Occipital lobe (tissue), 2 donors: ENCODE data around the gene DOCK7. TPM values are rescaled to one million over a fixed set of nuclear protein-coding genes. Genes with fewer than 3 reads are reported as not detected.
A peak's percentile ranks its signal among the peaks of the same experiment; 100 is the strongest.

Source experiments
- DNase-seq: peaks from one replicate; lab custom pipeline; 2025; lab: John Stamatoyannopoulos, UW
- total RNA-seq: library from RNA; depleted of rRNA; stranded (reverse); fragments of >200 nt; gene quantifications from one replicate; pipeline ENCODE4 v1.2.3, GENCODE V29; 2014

Gene DOCK7
- total RNA-seq, 1 donor from 2014 or later: 224 TPM

DNA sequence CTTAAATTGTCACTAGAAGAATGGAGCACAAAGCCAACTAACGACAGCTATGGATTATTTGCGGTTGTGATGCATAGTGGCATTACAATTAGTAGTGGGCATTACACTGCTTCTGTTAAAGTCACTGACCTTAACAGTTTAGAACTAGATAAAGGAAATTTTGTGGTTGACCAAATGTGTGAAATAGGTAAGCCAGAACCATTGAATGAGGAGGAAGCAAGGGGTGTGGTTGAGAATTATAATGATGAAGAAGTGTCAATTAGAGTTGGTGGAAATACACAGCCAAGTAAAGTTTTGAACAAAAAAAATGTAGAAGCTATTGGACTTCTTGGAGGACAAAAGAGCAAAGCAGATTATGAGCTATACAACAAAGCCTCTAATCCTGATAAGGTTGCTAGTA, 237.9 kb downstream of the DOCK7 start:
- no peak for DNase-seq

DNA sequence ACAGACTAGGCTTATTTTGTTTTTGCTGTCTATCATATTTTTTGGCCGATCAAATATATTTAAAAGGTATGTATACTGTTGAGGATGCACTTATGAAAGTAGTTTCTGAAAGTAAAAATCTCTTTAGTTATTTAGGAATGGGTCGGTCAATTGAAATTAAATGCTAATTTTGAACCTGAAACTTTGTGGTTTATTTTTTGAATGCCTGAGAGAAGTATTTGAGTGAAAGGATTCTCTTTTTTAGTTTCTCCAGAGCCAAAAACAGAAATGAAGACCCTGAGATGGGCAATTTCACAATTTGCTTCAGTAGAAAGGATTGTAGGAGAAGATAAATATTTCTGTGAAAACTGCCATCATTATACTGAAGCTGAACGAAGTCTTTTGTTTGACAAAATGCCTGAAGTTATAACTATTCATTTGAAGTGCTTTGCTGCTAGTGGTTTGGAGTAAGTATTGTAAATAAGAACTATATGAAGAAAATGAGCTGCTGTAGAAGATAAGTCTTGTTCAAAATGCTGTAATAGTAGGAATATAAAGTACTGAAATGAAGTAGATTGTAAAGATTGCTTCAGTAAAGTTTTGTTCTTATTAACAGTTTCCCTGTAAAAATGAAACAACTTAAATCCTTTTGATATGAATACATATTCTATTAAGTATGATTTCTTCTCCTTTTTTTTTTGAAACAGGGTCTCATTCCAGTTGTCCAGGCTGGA, 239.8 kb downstream of the DOCK7 start:
- no peak for DNase-seq

DNA sequence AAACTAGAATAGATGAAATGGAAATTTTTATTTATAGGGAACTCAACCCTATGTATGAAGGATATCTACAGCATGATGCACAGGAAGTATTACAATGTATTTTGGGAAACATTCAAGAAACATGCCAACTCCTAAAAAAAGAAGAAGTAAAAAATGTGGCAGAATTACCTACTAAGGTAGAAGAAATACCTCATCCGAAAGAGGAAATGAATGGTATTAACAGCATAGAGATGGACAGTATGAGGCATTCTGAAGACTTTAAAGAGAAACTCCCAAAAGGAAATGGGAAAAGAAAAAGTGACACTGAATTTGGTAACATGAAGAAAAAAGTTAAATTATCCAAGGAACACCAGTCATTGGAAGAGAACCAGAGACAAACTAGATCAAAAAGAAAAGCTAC, 243.5 kb downstream of the DOCK7 start:
- no peak for DNase-seq

DNA sequence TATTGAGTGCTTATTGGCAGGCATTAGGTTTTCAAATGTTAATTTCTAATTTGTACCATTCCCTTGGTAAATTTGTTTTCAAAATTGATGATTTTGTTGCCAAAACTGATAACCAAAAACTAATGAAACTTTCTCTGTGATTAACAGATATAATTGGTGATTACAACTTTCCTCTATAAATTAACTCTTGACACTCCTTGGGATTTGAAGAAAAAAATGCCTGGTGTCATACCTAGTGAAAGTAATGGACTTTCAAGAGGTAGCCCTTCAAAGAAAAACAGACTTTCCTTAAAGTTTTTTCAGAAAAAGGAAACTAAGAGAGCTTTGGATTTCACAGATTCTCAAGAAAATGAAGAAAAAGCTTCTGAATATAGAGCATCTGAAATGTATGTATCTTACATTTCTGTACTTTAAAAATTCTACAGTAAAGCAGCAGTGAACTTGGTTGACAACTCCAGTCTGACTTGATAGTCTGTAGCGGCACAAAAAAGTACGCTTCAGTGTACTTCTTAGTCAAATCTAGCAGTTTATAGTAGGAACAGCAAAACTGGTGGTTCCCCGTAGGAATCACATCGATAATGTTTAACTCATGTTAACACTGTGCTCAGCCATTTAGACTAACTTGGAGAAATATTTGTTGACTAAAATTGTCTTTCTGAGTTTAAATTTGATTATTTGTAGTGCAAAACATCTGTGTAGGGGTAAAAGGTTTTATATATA, 248.4 kb downstream of the DOCK7 start:
- DNase-seq: no peak

DNA sequence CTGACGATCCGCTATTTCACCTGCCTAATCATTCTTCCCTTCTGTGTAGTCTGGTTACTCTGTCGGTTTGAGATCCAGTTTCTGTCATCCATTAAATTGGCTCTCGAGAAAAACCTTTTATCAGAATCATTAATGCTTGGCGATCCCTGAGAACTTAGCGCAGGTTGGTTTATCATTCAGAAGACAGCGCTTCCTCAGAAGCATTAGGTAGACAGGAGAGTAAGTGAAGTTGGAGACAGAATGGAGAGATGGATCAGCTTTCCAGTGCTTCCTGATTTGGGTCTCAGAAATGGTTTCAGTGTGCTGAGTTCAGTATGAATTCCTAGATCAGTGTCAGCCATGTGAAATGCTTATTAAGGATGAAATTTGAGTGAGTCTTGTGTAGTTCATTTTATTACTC, 250.0 kb downstream of the DOCK7 start:
- DNase-seq: no peak

DNA sequence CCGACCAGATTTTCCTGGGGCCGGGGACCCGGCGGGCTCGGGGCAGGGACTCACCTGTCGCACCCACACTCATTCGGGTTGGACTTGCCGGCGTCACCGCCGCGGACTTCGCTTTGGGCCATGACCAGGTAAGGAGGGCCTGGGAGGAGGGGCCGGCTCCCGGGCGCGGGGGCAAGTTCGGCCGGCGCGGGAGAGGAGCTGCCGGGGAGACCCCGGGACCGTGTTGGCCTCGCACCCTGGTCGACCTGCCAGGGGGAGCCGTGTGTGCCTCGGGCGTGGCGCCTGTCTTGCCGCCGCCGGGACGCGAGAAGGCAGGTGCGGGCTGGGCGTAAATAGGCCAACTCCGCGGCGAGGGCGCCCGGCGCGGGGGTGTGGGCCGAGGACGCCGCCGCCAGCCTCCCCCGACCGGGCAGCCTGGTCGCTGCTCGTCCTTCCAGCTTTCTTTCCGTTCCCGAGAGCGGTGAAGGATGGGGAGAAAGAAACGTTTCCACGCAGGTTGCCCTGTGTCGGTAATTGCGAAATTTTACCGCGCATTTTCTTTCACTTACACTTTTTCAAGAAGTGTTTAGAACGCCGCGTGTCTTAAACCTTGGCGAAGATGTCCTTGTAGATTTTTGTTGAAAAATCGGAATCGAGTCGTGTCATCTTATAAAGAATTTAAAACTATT, 250.8 kb downstream of the DOCK7 start:
- DNase-seq: no peak

DNA sequence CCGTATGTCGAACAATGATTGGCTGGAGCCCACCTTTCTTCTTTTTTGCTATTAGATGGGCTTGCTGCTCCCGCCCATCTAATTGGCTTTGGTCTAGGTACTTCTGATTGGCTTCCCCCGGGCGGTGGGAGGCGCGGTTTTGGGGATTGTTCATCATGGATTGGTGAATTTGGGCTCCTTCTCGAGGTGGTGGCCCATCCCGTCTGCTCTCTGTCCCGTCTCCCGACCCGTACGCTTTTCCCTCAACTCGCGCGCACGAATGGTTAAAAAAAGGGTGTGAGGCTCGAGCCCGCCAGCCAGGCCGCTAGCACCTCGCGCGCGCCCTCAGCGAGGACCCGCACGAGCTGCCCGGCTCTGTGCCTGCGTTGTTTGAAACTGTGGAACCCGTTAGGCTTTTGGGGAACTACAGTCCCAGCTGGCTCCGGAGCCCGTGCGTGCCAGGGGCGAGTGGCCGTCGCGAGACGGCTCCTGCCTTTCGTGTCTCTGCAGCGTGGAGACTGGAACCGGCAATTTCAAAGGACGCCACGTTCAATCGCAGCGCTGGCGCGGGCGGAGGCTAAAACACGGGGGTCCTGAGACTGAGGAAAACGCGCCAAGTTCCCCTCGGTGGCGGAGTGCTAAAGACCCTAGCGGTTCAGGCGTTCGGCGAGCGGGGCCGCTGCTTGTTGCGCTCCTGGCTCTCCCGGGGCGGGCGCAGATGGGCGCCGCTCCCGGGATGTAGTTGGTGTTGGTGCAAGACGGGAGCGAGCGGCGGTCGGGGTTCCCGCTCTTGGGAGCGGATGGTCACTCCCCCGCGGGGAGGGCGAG, 251.5 kb downstream of the DOCK7 start, which contains the start of gene USP1:
Gene USP1, plus strand, starts transcription at position 584 of the 807 bp plus-strand sequence. CDS start 2,819 bp downstream, outside the sequence.
- peak; percentile 100 for DNase-seq

DNA sequence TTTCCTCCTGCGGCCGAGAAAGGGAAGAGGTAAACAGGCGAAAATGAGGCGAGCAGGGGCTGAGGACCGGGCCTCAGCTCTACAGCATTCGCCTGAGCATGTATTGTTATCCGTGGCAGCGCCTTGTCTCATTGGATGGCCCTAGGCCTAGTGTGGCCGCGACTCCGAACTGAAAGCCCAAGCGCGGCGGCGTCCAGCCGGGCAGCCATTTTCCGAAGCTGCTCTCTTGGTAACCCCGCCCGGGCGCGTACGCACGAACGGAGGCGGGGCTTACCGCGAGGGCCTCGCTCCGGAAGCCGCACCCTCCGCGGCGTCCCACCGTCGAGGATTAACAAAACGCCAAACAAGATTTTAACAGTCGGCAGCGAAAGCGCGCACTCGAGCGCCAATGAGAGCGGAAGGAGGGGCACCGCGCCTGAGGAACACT, 252.1 kb downstream of the DOCK7 start:
- DNase-seq: peak; percentile 100

DNA sequence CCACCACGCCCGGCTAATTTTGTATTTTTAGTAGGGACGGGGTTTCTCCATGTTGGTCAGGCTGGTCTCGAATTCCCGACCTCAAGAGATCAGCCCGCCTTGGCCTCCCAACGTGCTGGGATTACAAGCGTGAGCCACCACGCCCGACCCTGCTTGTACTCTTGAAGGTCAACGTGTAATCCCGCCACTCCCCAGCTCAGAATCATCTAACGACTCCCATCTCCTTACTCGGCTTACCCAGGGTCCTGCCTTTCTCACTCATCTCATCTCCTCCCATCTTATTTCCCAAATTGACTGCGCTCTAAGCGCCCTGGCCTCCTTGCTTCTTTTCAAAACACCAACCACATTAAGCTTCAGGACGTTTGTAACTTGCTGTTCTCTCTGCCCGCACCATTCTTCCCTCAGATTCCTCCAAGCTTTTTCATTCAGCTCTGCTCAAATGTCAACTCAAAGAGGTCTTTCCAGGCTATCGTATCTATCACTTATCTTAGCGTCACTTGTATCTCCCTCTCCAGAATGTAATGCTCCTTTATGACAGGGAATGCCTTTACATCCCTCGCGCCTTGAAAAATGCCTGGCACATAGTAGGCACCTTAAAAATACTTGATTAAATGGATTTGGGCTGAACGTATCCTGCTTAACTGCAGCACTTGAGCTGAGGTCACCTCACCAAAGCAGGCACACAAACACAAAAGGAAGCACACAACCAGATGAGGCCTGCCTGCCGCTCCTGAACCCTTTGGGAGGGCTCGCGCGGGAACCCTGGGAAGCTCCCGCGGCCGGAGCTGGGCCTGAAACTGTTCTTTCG, 252.8 kb downstream of the DOCK7 start:
- no peak for DNase-seq

DNA sequence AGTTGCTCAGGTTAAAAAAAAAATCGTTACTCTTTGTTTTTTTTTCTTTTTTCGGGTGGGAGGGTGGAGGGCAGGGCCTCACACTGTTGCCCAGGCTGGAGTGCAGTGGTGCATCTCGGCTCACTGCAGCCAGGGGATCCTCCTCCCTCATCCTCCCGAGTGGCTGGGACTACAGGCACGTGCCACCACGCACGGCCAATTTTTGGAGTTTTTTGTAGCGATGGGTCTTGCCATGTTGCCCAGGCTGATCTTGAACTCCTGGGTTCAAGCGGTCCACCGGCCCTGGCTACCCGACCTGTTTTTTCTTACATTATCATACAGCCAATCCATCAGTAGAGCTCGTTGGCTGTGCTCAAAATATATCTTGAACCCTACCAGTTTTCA, 253.6 kb downstream of the DOCK7 start:
- no peak for DNase-seq

DNA sequence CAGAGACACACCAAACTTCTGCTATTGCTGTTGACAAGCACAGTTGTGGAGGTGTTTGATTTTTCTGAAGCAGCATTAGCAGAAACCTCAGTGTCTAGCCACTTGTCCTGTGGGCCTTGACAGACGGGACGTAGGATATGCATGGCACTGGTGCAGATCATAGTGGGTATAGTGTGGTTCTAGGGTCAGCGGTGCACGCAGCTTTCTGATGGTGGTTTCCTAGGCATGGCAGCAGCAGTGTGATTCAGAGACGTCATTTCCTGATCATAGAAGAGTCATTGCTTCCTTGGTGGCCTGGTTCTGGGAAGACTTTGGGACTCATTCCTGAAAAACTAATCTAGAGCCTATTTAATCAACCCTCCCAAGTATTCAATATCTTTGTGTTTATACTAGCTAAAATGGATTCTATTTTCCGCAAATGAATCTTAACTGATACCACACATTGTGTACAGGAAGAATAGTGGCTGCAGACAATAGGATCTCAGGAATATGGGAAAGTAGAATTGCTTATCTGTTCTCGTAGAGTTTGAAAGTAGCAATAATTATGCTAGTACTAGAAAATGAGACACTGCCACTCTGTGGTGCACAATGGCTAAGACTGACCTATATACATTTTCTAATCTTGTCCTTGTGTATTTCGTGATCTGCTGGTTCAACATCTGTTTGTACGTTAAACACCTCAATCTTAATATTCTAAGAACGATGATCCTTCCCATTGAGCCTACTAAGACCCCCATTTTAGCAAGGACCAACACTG, 254.1 kb downstream of the DOCK7 start:
- no peak for DNase-seq

DNA sequence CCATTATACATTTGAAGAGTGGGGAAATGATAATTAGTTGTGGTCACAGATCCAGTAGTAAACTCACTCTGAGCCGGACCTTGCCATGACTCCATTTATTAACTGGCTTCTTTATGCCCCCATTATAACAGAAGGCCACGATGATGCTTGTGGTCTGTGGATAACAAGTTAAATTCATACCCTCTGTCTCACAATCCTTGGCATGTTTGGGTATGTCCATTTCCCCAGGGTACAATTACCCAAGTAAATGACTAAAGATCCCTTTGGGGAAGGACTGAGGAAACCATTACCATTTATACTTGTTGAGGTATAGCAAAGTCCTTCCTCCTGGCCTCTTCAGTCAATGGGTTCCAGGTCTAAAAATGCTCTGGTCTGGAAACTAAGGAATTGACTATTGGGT, 258.6 kb downstream of the DOCK7 start:
- no peak for DNase-seq

DNA sequence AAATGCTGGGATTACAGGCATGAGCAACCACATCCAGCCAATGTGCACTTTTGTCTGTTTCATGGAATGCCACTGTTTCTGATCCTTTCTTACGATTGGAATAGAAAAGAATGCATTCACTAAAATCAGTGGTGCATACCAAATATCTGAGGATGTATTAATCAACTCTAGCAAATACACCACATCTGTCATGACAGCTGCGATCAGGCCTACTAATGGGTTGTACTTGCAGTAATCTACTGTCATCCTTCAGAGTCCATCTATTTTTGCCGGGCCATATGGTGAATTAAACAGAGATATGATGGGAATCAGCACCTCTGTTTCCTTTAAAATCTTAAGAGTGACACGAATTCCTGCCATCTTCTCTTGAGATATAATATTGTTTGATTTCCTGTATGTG, 259.8 kb downstream of the DOCK7 start:
- no peak for DNase-seq

DNA sequence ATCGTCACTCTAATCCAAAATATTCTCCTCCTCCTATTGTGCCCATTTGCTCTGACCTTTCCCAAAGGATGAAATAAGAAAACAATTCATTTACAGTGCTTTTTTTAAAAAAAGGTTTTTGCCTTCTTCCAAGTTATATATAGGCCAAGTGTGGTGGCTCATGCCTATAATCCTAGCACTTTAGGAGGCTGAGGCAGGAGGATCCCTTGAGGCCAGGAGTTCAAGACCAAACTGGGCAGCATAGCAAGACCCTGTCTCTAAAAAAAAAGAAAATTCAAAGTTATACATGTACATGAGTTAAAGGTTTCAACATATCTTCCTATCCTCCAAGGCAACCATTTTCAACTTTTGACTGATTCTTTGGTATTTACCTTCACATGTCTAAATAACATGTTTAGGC, 261.4 kb downstream of the DOCK7 start:
- DNase-seq: no peak

DNA sequence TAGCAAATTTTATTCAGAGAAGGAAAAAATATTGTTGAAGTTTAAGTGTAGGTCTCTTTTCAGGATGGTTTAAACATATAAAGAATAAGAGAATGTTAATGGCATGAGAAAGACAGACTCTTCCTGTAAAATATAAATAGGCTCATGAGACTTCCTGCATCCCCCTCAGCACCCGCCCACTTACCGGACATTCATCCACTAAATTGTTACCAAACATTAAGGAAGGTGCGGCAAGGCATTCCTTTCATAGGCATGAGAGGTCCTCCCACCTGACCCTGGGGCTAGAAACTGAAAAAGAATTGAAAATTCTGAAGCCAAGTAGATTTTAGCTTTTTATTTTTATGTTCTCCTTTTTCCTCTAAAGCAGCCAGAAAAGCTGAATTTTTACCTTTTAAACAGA, 261.9 kb downstream of the DOCK7 start:
- DNase-seq: no peak

DNA sequence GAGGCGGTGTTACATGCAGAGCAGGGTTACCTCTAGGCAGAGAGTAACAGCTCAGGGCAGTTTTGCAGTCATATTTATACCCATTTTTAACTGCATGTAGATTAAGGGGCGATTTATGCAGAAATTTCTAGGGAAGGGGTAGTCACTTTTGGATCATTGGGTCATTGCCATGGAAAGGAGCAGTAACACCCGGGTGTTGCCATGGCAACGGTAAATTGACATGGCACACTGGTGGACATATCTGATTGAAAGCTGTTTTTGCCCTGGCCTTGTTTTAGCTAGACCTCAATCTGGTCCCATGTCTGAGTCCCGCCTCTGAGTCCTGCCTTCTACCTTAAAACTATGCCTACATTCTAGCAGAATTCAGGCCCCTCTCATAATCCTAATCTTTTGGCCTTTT, 263.1 kb downstream of the DOCK7 start:
- no peak for DNase-seq

DNA sequence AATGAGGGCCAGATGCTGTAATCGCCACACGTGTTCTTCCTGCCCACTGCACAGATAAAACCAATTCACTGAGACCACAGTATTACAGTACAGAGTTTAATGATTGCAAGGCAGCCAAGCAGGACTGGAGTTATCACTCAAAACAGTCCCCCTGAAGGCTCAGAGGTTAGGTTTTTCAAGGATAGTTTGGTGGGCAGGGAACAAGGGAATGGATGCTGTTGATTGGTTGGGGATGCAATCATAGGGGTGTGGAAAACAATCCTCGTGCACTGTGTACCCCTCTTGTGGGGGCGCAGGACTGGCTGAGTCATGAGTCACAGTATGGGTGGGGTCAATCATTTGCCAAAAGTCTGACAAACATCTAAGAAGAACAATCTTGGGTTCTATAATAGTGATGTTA, 263.8 kb downstream of the DOCK7 start:
- no peak for DNase-seq

DNA sequence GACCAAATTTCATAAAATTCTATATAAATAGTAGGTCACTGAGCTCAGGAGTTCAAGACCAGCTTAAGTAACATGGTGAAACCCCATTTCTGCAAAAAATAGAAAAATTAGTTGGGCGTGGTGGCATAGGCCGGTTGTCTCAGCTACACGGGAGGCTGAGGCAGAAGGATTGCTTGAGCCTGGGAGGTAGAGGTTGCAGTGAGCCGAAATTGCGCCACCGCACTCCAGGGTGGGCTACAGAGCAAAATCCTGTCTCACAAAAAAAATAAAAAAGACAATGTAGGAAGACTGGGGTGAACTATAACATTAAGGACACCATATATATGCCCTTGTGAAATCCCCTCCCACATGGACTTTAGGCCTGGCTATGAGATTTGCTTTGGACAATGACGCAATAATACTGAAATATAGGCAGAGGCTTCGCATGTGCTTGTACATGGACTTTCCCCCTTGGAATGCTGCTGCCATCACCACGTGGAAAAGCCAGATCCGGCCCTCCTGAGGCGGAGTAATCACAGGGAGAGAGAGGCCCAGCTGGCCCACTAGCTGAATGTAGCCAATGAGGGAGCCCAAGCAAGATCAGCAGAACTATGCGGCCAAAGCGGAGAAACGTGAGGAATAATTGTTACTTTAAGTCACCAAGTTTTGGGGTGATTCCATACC, 264.5 kb downstream of the DOCK7 start:
- no peak for DNase-seq

DNA sequence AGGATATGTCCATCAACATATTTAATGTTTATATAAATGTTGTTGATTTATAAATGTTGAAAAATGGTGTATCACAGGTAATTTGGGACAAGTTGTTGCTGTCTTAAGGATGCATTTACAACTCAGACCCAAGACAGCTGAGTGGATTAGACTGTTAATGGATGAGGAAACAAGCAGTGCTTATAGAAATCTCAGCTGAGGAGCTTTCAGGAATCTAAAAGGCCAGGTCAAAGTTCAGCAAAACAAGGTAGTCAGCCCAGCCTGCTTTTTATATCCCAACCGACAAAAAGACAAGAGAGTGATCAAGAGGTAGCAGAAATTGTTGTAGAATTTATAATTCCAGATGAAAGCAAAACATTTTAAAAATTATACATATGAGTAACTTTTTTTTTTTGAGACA, 268.0 kb downstream of the DOCK7 start:
- no peak for DNase-seq
